HAP-1 (cell line): ENCODE data around the gene CDKAL1.
"Not testable (repeated sequence)": the region's sequence is repeated elsewhere in the genome, so short reads cannot be mapped to it uniquely, and the experiment has no call there.

ENCODE experiments used
- DNase-seq, 2 experiments: peaks; one replicate each; pipeline ENCODE4 v3.0.0-alpha.2; 2016 to 2020; ENCODE audit warnings: low spot score in 2 of 2
- H3K27me3 ChIP-seq: fragments of 250-450 bp; sonication (Bioruptor Pico); 2 replicates; pipeline ENCODE4 v1.5.1; 2020; ENCODE audit warnings: low read depth, mild to moderate bottlenecking, moderate library complexity
- H3K36me3 ChIP-seq: fragments of 250-450 bp; sonication (Bioruptor Pico); replicated peaks from 2 replicates; pipeline ENCODE4 v1.5.1; 2020; ENCODE audit warnings: mild to moderate bottlenecking
- H3K4me1 ChIP-seq: fragments of 250-450 bp; sonication (Bioruptor Pico); 2 replicates; pipeline ENCODE4 v1.5.1; 2020; ENCODE audit warnings: mild to moderate bottlenecking
- H3K4me3 ChIP-seq: fragments of 250-450 bp; sonication (Bioruptor Pico); 2 replicates; pipeline ENCODE4 v1.5.1; 2020; ENCODE audit warnings: mild to moderate bottlenecking, moderate library complexity
- H3K9me3 ChIP-seq: fragments of 250-450 bp; sonication (Bioruptor Pico); 2 replicates; pipeline ENCODE4 v1.5.1; 2020; ENCODE audit warnings: mild to moderate bottlenecking, moderate library complexity
- in situ Hi-C: fragments of 300-500 bp; cut with MboI; formaldehyde crosslinking; loops from 3 replicates; pipeline ENCODE4 v1.14.3; 2020; ENCODE audit warnings: low sequenced_read_pairs, inconsistent platforms, mixed read lengths

Gene CDKAL1

GRCh38 chr6:21228411-21228810 is 694.2 kb downstream of the CDKAL1 start:
- no peaks in the 10 kb centered on the region for H3K4me1 ChIP-seq
- H3K27me3 ChIP-seq: no peaks in the 10 kb centered on the region
- H3K4me3 ChIP-seq: no peak overlapping the region
- in situ Hi-C loops: no loop called here
- no peak for DNase-seq
- H3K36me3 ChIP-seq: no peaks in the 10 kb centered on the region
- no peaks in the 10 kb centered on the region for H3K9me3 ChIP-seq

- in situ Hi-C loops: no loop called here
- no peaks in the 10 kb centered on the region for H3K36me3 ChIP-seq
- no peak overlapping the region for H3K4me3 ChIP-seq
- H3K4me1 ChIP-seq: no peaks in the 10 kb centered on the region
- no peaks in the 10 kb centered on the region for H3K27me3 ChIP-seq
- H3K9me3 ChIP-seq: no peaks in the 10 kb centered on the region
- DNase-seq: no peak
These were observed 694.7 kb downstream of the CDKAL1 start for GRCh38 chr6:21228876-21229460.

- Histone ChIP-seq H3K36me3 (no peaks in the 10 kb centered on the region), H3K9me3 (no peaks in the 10 kb centered on the region), H3K4me1 (no peaks in the 10 kb centered on the region), H3K4me3 (no peak overlapping the region), H3K27me3 (no peaks in the 10 kb centered on the region)
- DNase-seq: no peak
- in situ Hi-C loops: no loop called here
These were observed 696.3 kb downstream of the CDKAL1 start for GRCh38 chr6:21230536-21230935.

- no peaks in the 10 kb centered on the region for H3K27me3 ChIP-seq
- no peaks in the 10 kb centered on the region for H3K36me3 ChIP-seq
- no peaks in the 10 kb centered on the region; the same call in 1 of the 2 replicates for H3K9me3 ChIP-seq
- H3K4me3 ChIP-seq: no peak overlapping the region
- DNase-seq: no peak
- H3K4me1 ChIP-seq: no peaks in the 10 kb centered on the region
- in situ Hi-C loops: no loop called here
These were observed 700.9 kb downstream of the CDKAL1 start for GRCh38 chr6:21235162-21235561.

GRCh38 chr6:21238208-21238607 is 704.0 kb downstream of the CDKAL1 start:
- no peaks in the 10 kb centered on the region for H3K4me1 ChIP-seq
- H3K27me3 ChIP-seq: no peaks in the 10 kb centered on the region
- no peaks in the 10 kb centered on the region; the same call in 1 of the 2 replicates for H3K9me3 ChIP-seq
- H3K36me3 ChIP-seq: no peaks in the 10 kb centered on the region
- DNase-seq: no peak
- in situ Hi-C loops: no loop called here
- H3K4me3 ChIP-seq: no peak overlapping the region

GRCh38 chr6:21240709-21241108 is 706.5 kb downstream of the CDKAL1 start:
- no peak for DNase-seq
- Histone ChIP-seq H3K4me3 (no peak overlapping the region), H3K36me3 (no peaks in the 10 kb centered on the region), H3K27me3 (no peaks in the 10 kb centered on the region), H3K4me1 (no peaks in the 10 kb centered on the region), H3K9me3 (no peaks in the 10 kb centered on the region; the same call in 1 of the 2 replicates)
- in situ Hi-C loops: no loop called here

- H3K4me3 ChIP-seq: no peak overlapping the region
- H3K36me3 ChIP-seq: no peaks in the 10 kb centered on the region
- in situ Hi-C loops: no loop called here
- no peaks in the 10 kb centered on the region; the same call in 1 of the 2 replicates for H3K9me3 ChIP-seq
- no peaks in the 10 kb centered on the region for H3K4me1 ChIP-seq
- H3K27me3 ChIP-seq: no peaks in the 10 kb centered on the region
- DNase-seq: peak in 1 of 2 experiments; percentile 4
These were observed 707.2 kb downstream of the CDKAL1 start for GRCh38 chr6:21241231-21242130.

- Histone ChIP-seq H3K4me1 (no peaks in the 10 kb centered on the region), H3K36me3 (no peaks in the 10 kb centered on the region), H3K27me3 (no peaks in the 10 kb centered on the region), H3K4me3 (no peak overlapping the region), H3K9me3 (no peaks in the 10 kb centered on the region)
- DNase-seq: no peak
- in situ Hi-C loops: no loop called here
These were observed 710.7 kb downstream of the CDKAL1 start for GRCh38 chr6:21244897-21245470.

GRCh38 chr6:21245488-21245887 is 711.2 kb downstream of the CDKAL1 start:
- H3K36me3 ChIP-seq: no peaks in the 10 kb centered on the region
- H3K4me1 ChIP-seq: no peaks in the 10 kb centered on the region
- no peaks in the 10 kb centered on the region for H3K27me3 ChIP-seq
- DNase-seq: no peak
- in situ Hi-C loops: no loop called here
- H3K4me3 ChIP-seq: no peak overlapping the region
- no peaks in the 10 kb centered on the region for H3K9me3 ChIP-seq

GRCh38 chr6:21246075-21246474 is 711.8 kb downstream of the CDKAL1 start:
- Histone ChIP-seq H3K27me3 (no peaks in the 10 kb centered on the region), H3K9me3 (no peaks in the 10 kb centered on the region), H3K4me1 (no peaks in the 10 kb centered on the region), H3K4me3 (no peak overlapping the region), H3K36me3 (no peaks in the 10 kb centered on the region)
- DNase-seq: no peak
- in situ Hi-C loops: no loop called here

GRCh38 chr6:21254460-21254859 is 720.2 kb downstream of the CDKAL1 start:
- H3K9me3 ChIP-seq, H3K27me3 ChIP-seq, H3K4me3 ChIP-seq, H3K4me1 ChIP-seq, in situ Hi-C loops, H3K36me3 ChIP-seq, DNase-seq: not testable (repeated sequence)

GRCh38 chr6:21256197-21256596 is 721.9 kb downstream of the CDKAL1 start:
- no peak for DNase-seq
- in situ Hi-C loops: no loop called here
- Histone ChIP-seq H3K27me3 (no peaks in the 10 kb centered on the region), H3K4me1 (no peaks in the 10 kb centered on the region), H3K4me3 (no peak overlapping the region), H3K9me3 (no peaks in the 10 kb centered on the region), H3K36me3 (no peaks in the 10 kb centered on the region)

- DNase-seq: no peak
- no peaks in the 10 kb centered on the region for H3K36me3 ChIP-seq
- in situ Hi-C loops: no loop called here
- no peaks in the 10 kb centered on the region for H3K27me3 ChIP-seq
- H3K9me3 ChIP-seq: no peaks in the 10 kb centered on the region
- H3K4me3 ChIP-seq: no peak overlapping the region
- H3K4me1 ChIP-seq: no peaks in the 10 kb centered on the region
These were observed 722.9 kb downstream of the CDKAL1 start for GRCh38 chr6:21257125-21257524.

GRCh38 chr6:21258665-21259064 is 724.4 kb downstream of the CDKAL1 start:
- Histone ChIP-seq H3K27me3 (no peaks in the 10 kb centered on the region), H3K36me3 (no peaks in the 10 kb centered on the region), H3K9me3 (no peaks in the 10 kb centered on the region), H3K4me1 (no peaks in the 10 kb centered on the region), H3K4me3 (no peak overlapping the region)
- no peak for DNase-seq
- in situ Hi-C loops: no loop called here
